Measurements from ENCODE around the gene MCRIP2.
A peak's percentile ranks its signal among the peaks of the same experiment; 100 is the strongest.

Gene MCRIP2

GRCh38 chr16:641326-642188, at the start of gene MCRIP2:
Gene MCRIP2 (plus strand): TSS chr16:641828. CDS start chr16:641992, 164 bp downstream.
- H3K9ac ChIP-seq: peak within 1 kb of the TSS; percentile 76 to 92 (median 87)
- peak within 1 kb of the TSS; percentile 78 to 91 (median 85) for H3K27ac ChIP-seq
- H4K20me1 ChIP-seq: peaks cover 23 to 43% (median 39%) of the 10 kb centered on the region in 11 experiments; a peak in 19 of 22 replicates
- TF ChIP-seq Cebpa-rat (IDR thresholded peaks at IDR 0.05): no peak
- no peaks in the 10 kb centered on the region for H3K27me3 ChIP-seq
- H3K4me3 ChIP-seq: peak within 1 kb of the TSS; percentile 76 to 95 (median 86)
- H3K4me2 ChIP-seq: peak within 1 kb of the TSS; percentile 86 to 100 (median 99)
- H3K9me3 ChIP-seq (replicated peaks in 1 of 11): no peaks in the 10 kb centered on the region
- H3K4me1 ChIP-seq: peaks cover 70 to 86% (median 78%) of the 10 kb centered on the region in 10 experiments
- peaks cover 0 to 27% (median 12%) of the 10 kb centered on the region in 11 experiments; a peak in 13 of 22 replicates for H3K36me3 ChIP-seq

GRCh38 chr16:591892-592517, 49.6 kb upstream of the MCRIP2 start:
- Histone ChIP-seq H4K20me1 (peaks cover 28 to 85% (median 63%) of the 10 kb centered on the region in 11 experiments; a peak in 19 of 22 replicates), H3K27ac (peak overlapping the region in 9 of 11 experiments; percentile 52 to 99 (median 84); a peak in 18 of 22 replicates), H3K4me3 (peak overlapping the region in 7 of 10 experiments; percentile 31 to 97 (median 90); a peak in 10 of 20 replicates), H3K4me1 (peaks cover 74 to 80% (median 79%) of the 10 kb centered on the region in 10 experiments), H3K9me3 (replicated peaks in 1 of 11) (no peaks in the 10 kb centered on the region), H3K9ac (peak overlapping the region; percentile 28 to 98 (median 73); a peak in 20 of 22 replicates), H3K4me2 (peak overlapping the region; percentile 89 to 100 (median 99)), H3K27me3 (no peaks in the 10 kb centered on the region), H3K36me3 (peaks cover 0 to 30% (median 8%) of the 10 kb centered on the region in 11 experiments; a peak in 10 of 22 replicates)
- no peak for TF ChIP-seq Cebpa-rat (IDR thresholded peaks at IDR 0.05)

GRCh38 chr16:592518-593306, 48.9 kb upstream of the MCRIP2 start:
- no peaks in the 10 kb centered on the region for H3K9me3 ChIP-seq (replicated peaks in 1 of 11)
- H3K27ac ChIP-seq: peak overlapping the region in 10 of 11 experiments; percentile 14 to 99 (median 84); a peak in 18 of 22 replicates
- H3K4me1 ChIP-seq: peaks cover 67 to 74% (median 72%) of the 10 kb centered on the region in 10 experiments

GRCh38 chr16:593406-593805, 48.2 kb upstream of the MCRIP2 start:
- TF ChIP-seq Cebpa-rat (IDR thresholded peaks at IDR 0.05): no peak
- Histone ChIP-seq H3K4me3 (peak overlapping the region in 5 of 10 experiments; percentile 31 to 97 (median 90); a peak in 6 of 20 replicates), H3K27ac (peak overlapping the region in 10 of 11 experiments; percentile 14 to 99 (median 84); a peak in 18 of 22 replicates), H3K4me1 (peaks cover 61 to 69% (median 66%) of the 10 kb centered on the region in 10 experiments), H3K9me3 (replicated peaks in 1 of 11) (no peaks in the 10 kb centered on the region), H4K20me1 (peaks cover 21 to 78% (median 60%) of the 10 kb centered on the region in 11 experiments; a peak in 19 of 22 replicates), H3K4me2 (peak overlapping the region; percentile 89 to 100 (median 99)), H3K36me3 (peaks cover under 1 to 39% (median 8%) of the 10 kb centered on the region in 11 experiments; a peak in 15 of 22 replicates), H3K9ac (peak overlapping the region; percentile 28 to 98 (median 73); a peak in 21 of 22 replicates), H3K27me3 (no peaks in the 10 kb centered on the region)

More at GRCh38 chr16:592518-593306, 48.9 kb upstream of the MCRIP2 start:
- Histone ChIP-seq H3K27me3 (no peaks in the 10 kb centered on the region), H4K20me1 (peaks cover 25 to 83% (median 62%) of the 10 kb centered on the region in 11 experiments; a peak in 19 of 22 replicates), H3K36me3 (peaks cover 0 to 37% (median 8%) of the 10 kb centered on the region in 11 experiments; a peak in 10 of 22 replicates), H3K4me3 (peak overlapping the region in 7 of 10 experiments; percentile 31 to 97 (median 42); a peak in 12 of 20 replicates), H3K9ac (peak overlapping the region; percentile 28 to 98 (median 73); a peak in 21 of 22 replicates), H3K4me2 (peak overlapping the region; percentile 89 to 100 (median 99))
- TF ChIP-seq Cebpa-rat (IDR thresholded peaks at IDR 0.05): peak in 9 of 11 experiments; percentile 73 to 95 (median 89); a peak in 18 of 22 replicates

- TF ChIP-seq Cebpa-rat (IDR thresholded peaks at IDR 0.05): no peak
- H3K4me1 ChIP-seq: peaks cover 61 to 69% (median 66%) of the 10 kb centered on the region in 10 experiments
Observed at GRCh38 chr16:593807-594206, 47.8 kb upstream of the MCRIP2 start.

GRCh38 chr16:595094-595528, 46.5 kb upstream of the MCRIP2 start:
- H3K9ac ChIP-seq: peak overlapping the region in 2 of 11 experiments; percentile 21 to 34; a peak in 4 of 22 replicates
- H4K20me1 ChIP-seq: peaks cover 31 to 87% (median 67%) of the 10 kb centered on the region in 11 experiments; a peak in 20 of 22 replicates
- no peaks in the 10 kb centered on the region for H3K27me3 ChIP-seq

More at GRCh38 chr16:593807-594206, 47.8 kb upstream of the MCRIP2 start:
- Histone ChIP-seq H3K4me3 (peak overlapping the region in 2 of 10 experiments; percentile 90 to 97; a peak in 2 of 20 replicates), H3K36me3 (peaks cover 4 to 43% (median 12%) of the 10 kb centered on the region in 11 experiments; a peak in 21 of 22 replicates), H3K27me3 (no peaks in the 10 kb centered on the region), H4K20me1 (peaks cover 23 to 78% (median 61%) of the 10 kb centered on the region in 11 experiments; a peak in 19 of 22 replicates), H3K27ac (peak overlapping the region in 9 of 11 experiments; percentile 52 to 99 (median 84); a peak in 16 of 22 replicates), H3K9ac (peak overlapping the region; percentile 28 to 98 (median 73); a peak in 17 of 22 replicates), H3K4me2 (peak overlapping the region; percentile 89 to 100 (median 99)), H3K9me3 (replicated peaks in 1 of 11) (peaks cover 0 to 2% (median 0%) of the 10 kb centered on the region in 11 experiments; a peak in 6 of 22 replicates)

More at GRCh38 chr16:595094-595528, 46.5 kb upstream of the MCRIP2 start:
- no peak overlapping the region for H3K4me3 ChIP-seq
- H3K4me2 ChIP-seq: peak overlapping the region in 9 of 11 experiments; percentile 97 to 100 (median 99); a peak in 18 of 22 replicates
- H3K9me3 ChIP-seq (replicated peaks in 1 of 11): peaks cover 0 to 9% (median 4%) of the 10 kb centered on the region in 11 experiments; a peak in 9 of 22 replicates
- peaks cover 11 to 53% (median 25%) of the 10 kb centered on the region in 11 experiments; a peak in 21 of 22 replicates for H3K36me3 ChIP-seq
- H3K27ac ChIP-seq: peak overlapping the region in 1 of 11 experiments; percentile 15; a peak in 1 of 22 replicates
- peaks cover 61 to 69% (median 66%) of the 10 kb centered on the region in 10 experiments for H3K4me1 ChIP-seq
- no peak for TF ChIP-seq Cebpa-rat (IDR thresholded peaks at IDR 0.05)
